A549 (cell line): ENCODE measurements around the gene PLA2G4A.

Experiments
- CTCF ChIP-seq: fragments of >200 bp; sonication (Bioruptor Twin); formaldehyde crosslinking; IDR thresholded peaks from 3 replicates; pipeline ENCODE4 v1.5.1; 2016
- ESRRA ChIP-seq: fragments of 150-350 bp; IDR thresholded peaks from 2 replicates; pipeline ENCODE4 v1.6.1; 2014; ENCODE audit warnings: mild to moderate bottlenecking, low read length, borderline replicate concordance
- MAFK ChIP-seq: fragments of 450-650 bp; IDR thresholded peaks from 2 replicates; pipeline ENCODE4 v1.6.1; 2014; ENCODE audit not compliant: partially characterized antibody
- POLR2A ChIP-seq: IDR thresholded peaks from 2 replicates; pipeline ENCODE4 v1.6.1; 2012; ENCODE audit warnings: mild to moderate bottlenecking, low read length

- TF ChIP-seq POLR2A, result no peak
- TF ChIP-seq CTCF, result no peak
- no peak for TF ChIP-seq MAFK
- TF ChIP-seq ESRRA, result no peak
Measured at GRCh38 chr1:186984959-186985358, 156.2 kb downstream of the PLA2G4A start.
